Neutrophil (primary cell): ENCODE results near the gene CCNE1.
"Not testable (repeated sequence)": the region's sequence is repeated elsewhere in the genome, so short reads cannot be mapped to it uniquely, and the experiment has no call there.

Source experiments
- H3K27ac ChIP-seq: fragments of 200-600 bp; sonication (generic); 2 replicates; pipeline ENCODE4 v1.5.1; 2016; ENCODE audit warnings: mild to moderate bottlenecking, moderate library complexity
- H3K27me3 ChIP-seq: fragments of 200-600 bp; sonication (generic); 2 replicates; pipeline ENCODE4 v1.6.0; 2016; ENCODE audit warnings: mild to moderate bottlenecking
- H3K36me3 ChIP-seq: fragments of 200-600 bp; sonication (generic); 2 replicates; pipeline ENCODE4 v1.5.1; 2017
- H3K4me1 ChIP-seq, 2 experiments: fragments of 200-600 bp in 1 of 2; sonication (generic) in 1 of 2; 1 replicate in 1 of 2; 2 replicates in 1 of 2; pipeline versions ENCODE4 v1.5.1 to v1.6.1; 2013 to 2016; ENCODE audit warnings: low read depth in 1 of 2, low read length in 1 of 2, mild to moderate bottlenecking in 1 of 2, moderate library complexity in 1 of 2; ENCODE audit not compliant: control insufficient read depth in 1 of 2, insufficient read depth in 1 of 2
- H3K4me3 ChIP-seq, 2 experiments: fragments of 200-600 bp in 1 of 2; sonication (generic) in 1 of 2; 1 replicate in 1 of 2; 2 replicates in 1 of 2; pipeline ENCODE4 v1.5.1; 2013 to 2016; ENCODE audit warnings: low read depth in 1 of 2, low read length in 1 of 2, mild to moderate bottlenecking in 1 of 2, moderate library complexity in 1 of 2
- H3K9me3 ChIP-seq: fragments of 200-600 bp; sonication (generic); 2 replicates; pipeline ENCODE4 v1.5.1; 2016
- TF ChIP-seq, protein P1 (sequence below): fragments of 200-600 bp; sonication (generic); IDR thresholded peaks from 2 replicates; pipeline ENCODE4 v1.5.1; 2016; ENCODE audit warnings: antibody characterized with exemption

The CCNE1 gene

DNA sequence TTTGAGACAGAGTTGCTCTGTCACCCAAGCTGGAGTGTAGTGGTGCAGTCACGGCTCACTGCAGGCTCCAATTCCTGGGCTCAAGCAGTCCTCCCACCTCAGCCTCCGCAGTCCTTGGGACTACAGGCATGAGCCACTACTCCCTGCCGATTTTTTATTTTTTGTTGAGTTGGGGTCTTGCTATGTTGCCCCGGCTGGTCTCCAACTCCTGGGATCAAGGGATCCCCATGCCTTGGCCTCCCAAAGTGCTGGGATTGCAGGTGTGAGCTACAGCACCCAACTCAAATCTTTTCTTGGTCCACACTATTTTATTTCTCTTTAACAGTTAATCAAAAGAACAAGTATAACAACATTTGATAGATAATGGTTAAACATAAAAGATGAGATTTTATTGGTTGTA lies 7.5 kb downstream of the CCNE1 start:
- TF ChIP-seq, protein P1, sequence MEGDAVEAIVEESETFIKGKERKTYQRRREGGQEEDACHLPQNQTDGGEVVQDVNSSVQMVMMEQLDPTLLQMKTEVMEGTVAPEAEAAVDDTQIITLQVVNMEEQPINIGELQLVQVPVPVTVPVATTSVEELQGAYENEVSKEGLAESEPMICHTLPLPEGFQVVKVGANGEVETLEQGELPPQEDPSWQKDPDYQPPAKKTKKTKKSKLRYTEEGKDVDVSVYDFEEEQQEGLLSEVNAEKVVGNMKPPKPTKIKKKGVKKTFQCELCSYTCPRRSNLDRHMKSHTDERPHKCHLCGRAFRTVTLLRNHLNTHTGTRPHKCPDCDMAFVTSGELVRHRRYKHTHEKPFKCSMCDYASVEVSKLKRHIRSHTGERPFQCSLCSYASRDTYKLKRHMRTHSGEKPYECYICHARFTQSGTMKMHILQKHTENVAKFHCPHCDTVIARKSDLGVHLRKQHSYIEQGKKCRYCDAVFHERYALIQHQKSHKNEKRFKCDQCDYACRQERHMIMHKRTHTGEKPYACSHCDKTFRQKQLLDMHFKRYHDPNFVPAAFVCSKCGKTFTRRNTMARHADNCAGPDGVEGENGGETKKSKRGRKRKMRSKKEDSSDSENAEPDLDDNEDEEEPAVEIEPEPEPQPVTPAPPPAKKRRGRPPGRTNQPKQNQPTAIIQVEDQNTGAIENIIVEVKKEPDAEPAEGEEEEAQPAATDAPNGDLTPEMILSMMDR = no peak
- peaks cover 10% of the 10 kb centered on the region for H3K36me3 ChIP-seq

GRCh38 chr19:29819986-29820385 lies 8.2 kb downstream of the CCNE1 start:
- no peaks in the 10 kb centered on the region for H3K4me1 ChIP-seq
- H3K9me3 ChIP-seq = no peaks in the 10 kb centered on the region
- H3K27me3 ChIP-seq = no peaks in the 10 kb centered on the region
- no peak overlapping the region for H3K27ac ChIP-seq
- H3K4me3 ChIP-seq = no peak overlapping the region
- peaks cover 10% of the 10 kb centered on the region for H3K36me3 ChIP-seq
- TF ChIP-seq, protein P1 = no peak

More for the DNA sequence above, 7.5 kb downstream of the CCNE1 start:
- no peak overlapping the region for H3K4me3 ChIP-seq
- no peak overlapping the region for H3K27ac ChIP-seq
- no peaks in the 10 kb centered on the region for H3K9me3 ChIP-seq
- H3K27me3 ChIP-seq = no peaks in the 10 kb centered on the region
- no peaks in the 10 kb centered on the region for H3K4me1 ChIP-seq

DNA sequence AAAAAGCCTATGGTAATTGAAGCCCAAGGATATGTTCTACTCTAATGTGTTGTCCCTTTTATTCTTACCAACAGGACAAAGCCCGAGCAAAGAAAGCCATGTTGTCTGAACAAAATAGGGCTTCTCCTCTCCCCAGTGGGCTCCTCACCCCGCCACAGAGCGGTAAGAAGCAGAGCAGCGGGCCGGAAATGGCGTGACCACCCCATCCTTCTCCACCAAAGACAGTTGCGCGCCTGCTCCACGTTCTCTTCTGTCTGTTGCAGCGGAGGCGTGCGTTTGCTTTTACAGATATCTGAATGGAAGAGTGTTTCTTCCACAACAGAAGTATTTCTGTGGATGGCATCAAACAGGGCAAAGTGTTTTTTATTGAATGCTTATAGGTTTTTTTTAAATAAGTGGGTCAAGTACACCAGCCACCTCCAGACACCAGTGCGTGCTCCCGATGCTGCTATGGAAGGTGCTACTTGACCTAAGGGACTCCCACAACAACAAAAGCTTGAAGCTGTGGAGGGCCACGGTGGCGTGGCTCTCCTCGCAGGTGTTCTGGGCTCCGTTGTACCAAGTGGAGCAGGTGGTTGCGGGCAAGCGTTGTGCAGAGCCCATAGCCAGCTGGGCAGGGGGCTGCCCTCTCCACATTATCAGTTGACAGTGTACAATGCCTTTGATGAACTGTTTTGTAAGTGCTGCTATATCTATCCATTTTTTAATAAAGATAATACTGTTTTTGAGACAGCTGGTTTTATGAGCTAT lies 12.0 kb downstream of the CCNE1 start:
- H3K4me3 ChIP-seq = no peak overlapping the region
- peaks cover 10% of the 10 kb centered on the region for H3K36me3 ChIP-seq
- H3K4me1 ChIP-seq = no peaks in the 10 kb centered on the region
- no peaks in the 10 kb centered on the region for H3K27me3 ChIP-seq
- TF ChIP-seq, protein P1 = no peak
- H3K9me3 ChIP-seq = no peaks in the 10 kb centered on the region
- H3K27ac ChIP-seq = no peak overlapping the region

DNA sequence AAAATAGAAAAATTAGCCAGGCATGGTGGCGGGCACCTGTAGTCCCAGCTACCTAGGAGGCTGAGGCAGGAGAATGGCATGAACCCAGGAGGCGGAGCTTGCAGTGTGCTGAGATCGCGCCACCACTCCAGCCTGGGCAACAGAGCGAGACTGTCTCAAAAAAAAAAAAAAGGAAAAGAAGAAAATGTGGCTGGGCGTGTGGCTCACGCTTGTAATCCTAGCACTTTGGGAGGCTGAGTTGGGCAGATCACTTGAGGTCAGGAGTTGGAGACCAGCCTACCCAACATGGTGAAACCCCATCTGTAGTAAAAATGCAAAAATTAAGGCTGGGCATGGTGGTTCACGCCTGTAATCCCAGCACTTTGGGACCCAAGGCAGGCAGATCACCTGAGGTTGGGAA lies 13.5 kb downstream of the CCNE1 start:
- not testable (repeated sequence) for H3K9me3 ChIP-seq, H3K36me3 ChIP-seq, H3K4me3 ChIP-seq, H3K4me1 ChIP-seq, H3K27me3 ChIP-seq, H3K27ac ChIP-seq

DNA sequence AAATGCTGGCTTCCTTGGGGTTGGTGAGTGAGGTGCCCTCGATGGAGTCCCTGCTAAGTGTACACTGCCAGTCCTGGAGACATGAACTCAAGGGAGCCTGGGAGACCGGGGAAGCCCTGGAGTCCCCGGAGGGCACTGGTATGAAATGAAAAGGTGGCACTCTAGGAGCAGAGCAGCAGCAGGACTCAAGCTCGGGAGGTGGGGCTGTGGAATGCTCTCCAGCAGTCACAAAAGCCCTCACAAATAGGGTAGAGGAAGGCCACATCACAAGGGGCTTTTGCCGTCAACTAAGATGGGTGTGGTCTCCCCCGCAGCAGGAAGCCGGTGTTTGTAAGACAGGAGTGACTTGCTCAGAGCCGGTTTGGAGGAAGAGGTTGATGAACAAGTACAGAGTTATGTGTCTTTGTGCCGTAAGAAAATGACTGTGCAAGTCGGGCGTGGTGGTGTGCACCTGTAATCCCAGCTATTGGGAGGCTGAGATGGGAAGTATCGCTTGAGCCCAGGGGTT lies 19.3 kb downstream of the CCNE1 start:
- no peak overlapping the region for H3K27ac ChIP-seq
- TF ChIP-seq, protein P1 = no peak
- H3K9me3 ChIP-seq = no peaks in the 10 kb centered on the region
- peaks cover 0 to 4% of the 10 kb centered on the region in 2 experiments for H3K4me1 ChIP-seq
- H3K36me3 ChIP-seq = no peaks in the 10 kb centered on the region
- peaks cover 21% of the 10 kb centered on the region for H3K27me3 ChIP-seq
- no peak overlapping the region for H3K4me3 ChIP-seq

GRCh38 chr19:29831686-29832085 lies 19.9 kb downstream of the CCNE1 start:
- H3K4me3 ChIP-seq = no peak overlapping the region
- peaks cover 0 to 4% of the 10 kb centered on the region in 2 experiments for H3K4me1 ChIP-seq
- H3K27ac ChIP-seq = no peak overlapping the region
- H3K36me3 ChIP-seq = no peaks in the 10 kb centered on the region
- H3K9me3 ChIP-seq = no peaks in the 10 kb centered on the region
- TF ChIP-seq, protein P1 = no peak
- H3K27me3 ChIP-seq = peaks cover 21% of the 10 kb centered on the region
